ENCODE data around the gene UBE2R2. TPM values are rescaled to one million over a fixed set of nuclear protein-coding genes. Genes with fewer than 3 reads are reported as not detected.

The UBE2R2 gene
- total and polyA plus RNA-seq, 10 of the 15 experiments (the other 5 are each of a cell fraction or from before 2014, with no cell fraction given) = 7.2 to 32.8 (median 17.2) TPM

DNA sequence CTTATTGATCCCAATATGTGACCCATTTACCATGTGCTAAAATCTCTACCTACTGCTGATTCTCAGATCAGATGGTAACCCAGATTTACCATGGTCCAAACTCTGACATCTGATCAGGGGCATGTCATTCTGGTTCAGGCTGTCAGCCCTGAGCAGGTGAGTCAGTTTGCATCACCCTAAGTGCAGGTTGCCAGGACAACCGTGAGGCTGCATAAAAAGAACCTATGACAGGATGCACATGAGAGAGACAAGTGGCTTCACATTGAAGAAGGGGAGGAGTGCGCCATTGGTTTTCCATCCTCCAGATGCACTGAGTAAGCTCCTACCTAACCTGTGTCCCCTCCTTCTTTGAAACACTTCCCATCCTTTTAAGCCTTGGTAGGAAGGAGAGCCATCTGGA is 22.4 kb upstream of the UBE2R2 start:
- Histone ChIP-seq H3K9ac (ENCODE audit: control insufficient read depth, insufficient read depth, low read length) (no peak overlapping the region), H3K36me3 (ENCODE audit: control insufficient read depth in 2 of 2, insufficient read depth in 2 of 2, low read length in 1 of 2) (no peaks in the 10 kb centered on the region), H4K20me1 (ENCODE audit: control insufficient read depth, insufficient read depth) (no peaks in the 10 kb centered on the region), H3K79me2 (ENCODE audit: control insufficient read depth, insufficient read depth, low read length) (no peaks in the 10 kb centered on the region), H3K4me2 (ENCODE audit: control insufficient read depth, insufficient read depth) (no peak overlapping the region), H3K9me3 (replicated peaks; ENCODE audit: control insufficient read depth, insufficient read depth, low read length) (no peaks in the 10 kb centered on the region; the same call in 2 of the 3 replicates), H3K27ac (ENCODE audit: control insufficient read depth, insufficient read depth) (no peak overlapping the region), H3K4me3 (no peak overlapping the region), H2AFZ (ENCODE audit: control insufficient read depth, low read depth, low read length) (no peak overlapping the region), H3K4me1 (ENCODE audit: control insufficient read depth, insufficient read depth, low read length) (no peaks in the 10 kb centered on the region), H3K27me3 (replicated peaks in 1 of 2; ENCODE audit: control insufficient read depth in 2 of 2, insufficient read depth in 2 of 2, low read length in 1 of 2) (peaks cover 3% of the 10 kb centered on the region in 2 experiments; a peak in 1 of 4 replicates)
- TF ChIP-seq SRF (IDR thresholded peaks at IDR 0.05; ENCODE audit: low read depth in 2 of 2, low read length in 2 of 2) = no peak
- no peak for TF ChIP-seq SMC3 (IDR thresholded peaks at IDR 0.05; ENCODE audit: borderline replicate concordance, low read length)
- no peak for TF ChIP-seq BHLHE40 (IDR thresholded peaks at IDR 0.05; ENCODE audit: borderline replicate concordance in 1 of 2, low read depth in 2 of 2, low read length in 1 of 2)
- TF ChIP-seq NR2F1 (conservative IDR thresholded peaks at IDR 0.05) = no peak
- no peak for TF ChIP-seq STAT3 (IDR thresholded peaks at IDR 0.05; ENCODE audit: low read depth, low read length)
- POLR2A ChIA-PET = no interaction called here
- SMC1A ChIA-PET (ENCODE audit: uncharacterized antibody, unreplicated experiment) = no interaction called here
- WGBS (ENCODE audit: insufficient coverage, insufficient replicate concordance, low lambda C conversion rate, missing lambda C conversion rate) = 20% methylated on average over 2 of the region's 2 CpGs
- RAD21 ChIA-PET (ENCODE audit: unreplicated experiment) = no interaction called here
- CTCF ChIA-PET = interaction anchor here (2.2 kb wide), 1 partner anchor 16 kb away, joined by 6 read pairs; no protein-coding TSS in a partner anchor
- ATAC-seq = 0 out of 3 replicates have a peak, but pooled peaks have one; percentile 17
- in situ Hi-C loops (cut with MboI) (no loop called here), intact Hi-C loops (cut with micrococcal nuclease; ENCODE audit: unreplicated experiment) (no loop called here)
- BruUV-seq (replicated peaks) = no TSS peak
- no peak for FAIRE-seq
- no peak for DNase-seq (ENCODE audit: low read depth, low spot score)

DNA sequence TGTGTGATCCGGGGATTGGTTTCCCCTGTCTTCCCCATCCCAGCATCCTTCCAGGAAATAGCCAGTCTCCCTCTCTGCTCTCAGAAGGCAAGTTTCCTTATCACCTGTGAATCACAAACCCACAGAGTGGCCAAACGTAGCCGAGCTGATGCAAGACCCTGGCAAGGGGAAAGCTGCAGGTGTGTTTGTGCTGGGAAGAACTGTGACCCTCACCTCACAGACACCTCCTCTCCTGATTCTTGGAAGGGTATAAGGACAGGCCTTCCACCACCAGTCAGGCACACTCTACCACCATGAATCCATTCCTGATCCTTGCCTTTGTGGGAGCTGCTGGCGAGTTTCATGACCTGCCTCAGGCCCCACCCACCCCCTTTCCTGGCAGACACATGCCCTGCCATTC is 21.7 kb upstream of the UBE2R2 start, which contains the start of gene PRSS3:
TSS of gene PRSS3 (plus strand) at position 281 of the 400 bp plus-strand sequence. CDS start at position 294, 13 bp downstream.
- H3K4me1 ChIP-seq (ENCODE audit: control insufficient read depth, insufficient read depth, low read length) = no peaks in the 10 kb centered on the region
- H3K9ac ChIP-seq (ENCODE audit: control insufficient read depth, insufficient read depth, low read length) = no peak within 1 kb of the TSS
- no peak within 1 kb of the TSS for H3K27ac ChIP-seq (ENCODE audit: control insufficient read depth, insufficient read depth)
- no peak within 1 kb of the TSS for H3K4me2 ChIP-seq (ENCODE audit: control insufficient read depth, insufficient read depth)
- no TSS peak for BruUV-seq (replicated peaks)
- in situ Hi-C loops (cut with MboI) = no loop called here
- WGBS (ENCODE audit: insufficient coverage, insufficient replicate concordance, low lambda C conversion rate, missing lambda C conversion rate) = 25% methylated on average over 4 of the region's 4 CpGs
- H3K79me2 ChIP-seq (ENCODE audit: control insufficient read depth, insufficient read depth, low read length) = no peaks in the 10 kb centered on the region
- CTCF ChIA-PET = interaction anchor here (1.0 to 2.2 kb wide), 2 partner anchors 16 to 57 kb away, joined by 3 to 6 read pairs; no protein-coding TSS in a partner anchor
- DNase-seq (ENCODE audit: low read depth, low spot score) (no peak), FAIRE-seq (no peak), ATAC-seq (no peak)
- H3K27me3 ChIP-seq (replicated peaks in 1 of 2; ENCODE audit: control insufficient read depth in 2 of 2, insufficient read depth in 2 of 2, low read length in 1 of 2) = peaks cover 3 to 6% of the 10 kb centered on the region in 2 experiments; a peak in 1 of 4 replicates
- H3K9me3 ChIP-seq (replicated peaks; ENCODE audit: control insufficient read depth, insufficient read depth, low read length) = no peaks in the 10 kb centered on the region; the same call in 2 of the 3 replicates
- intact Hi-C loops (cut with micrococcal nuclease; ENCODE audit: unreplicated experiment) = no loop called here
- RAD21 ChIA-PET (ENCODE audit: unreplicated experiment) = no interaction called here
- no peak within 1 kb of the TSS for H3K4me3 ChIP-seq
- no peaks in the 10 kb centered on the region for H3K36me3 ChIP-seq (ENCODE audit: control insufficient read depth in 2 of 2, insufficient read depth in 2 of 2, low read length in 1 of 2)
- no peak within 1 kb of the TSS for H2AFZ ChIP-seq (ENCODE audit: control insufficient read depth, low read depth, low read length)
- SMC1A ChIA-PET (ENCODE audit: uncharacterized antibody, unreplicated experiment) = no interaction called here
- POLR2A ChIA-PET = no interaction called here
- H4K20me1 ChIP-seq (ENCODE audit: control insufficient read depth, insufficient read depth) = no peaks in the 10 kb centered on the region
- no peak for TF ChIP-seq ZNF217 (IDR thresholded peaks at IDR 0.05)
- no peak for TF ChIP-seq ATF7 (IDR thresholded peaks at IDR 0.05; ENCODE audit: low read depth)
- no peak for TF ChIP-seq IKZF2 (IDR thresholded peaks at IDR 0.05)
- no peak for TF ChIP-seq IKZF1 (conservative IDR thresholded peaks at IDR 0.05)
- TF ChIP-seq TARDBP (IDR thresholded peaks at IDR 0.05; ENCODE audit: borderline replicate concordance) = no peak
- no peak for TF ChIP-seq RB1 (IDR thresholded peaks at IDR 0.05; ENCODE audit: borderline replicate concordance)
- TF ChIP-seq SMAD1 (IDR thresholded peaks at IDR 0.05; ENCODE audit: low read depth, partially characterized antibody) = no peak
- TF ChIP-seq KAT2A (conservative IDR thresholded peaks at IDR 0.05; ENCODE audit: control insufficient read depth, low read depth, low read length) = no peak
- TF ChIP-seq, protein P1, sequence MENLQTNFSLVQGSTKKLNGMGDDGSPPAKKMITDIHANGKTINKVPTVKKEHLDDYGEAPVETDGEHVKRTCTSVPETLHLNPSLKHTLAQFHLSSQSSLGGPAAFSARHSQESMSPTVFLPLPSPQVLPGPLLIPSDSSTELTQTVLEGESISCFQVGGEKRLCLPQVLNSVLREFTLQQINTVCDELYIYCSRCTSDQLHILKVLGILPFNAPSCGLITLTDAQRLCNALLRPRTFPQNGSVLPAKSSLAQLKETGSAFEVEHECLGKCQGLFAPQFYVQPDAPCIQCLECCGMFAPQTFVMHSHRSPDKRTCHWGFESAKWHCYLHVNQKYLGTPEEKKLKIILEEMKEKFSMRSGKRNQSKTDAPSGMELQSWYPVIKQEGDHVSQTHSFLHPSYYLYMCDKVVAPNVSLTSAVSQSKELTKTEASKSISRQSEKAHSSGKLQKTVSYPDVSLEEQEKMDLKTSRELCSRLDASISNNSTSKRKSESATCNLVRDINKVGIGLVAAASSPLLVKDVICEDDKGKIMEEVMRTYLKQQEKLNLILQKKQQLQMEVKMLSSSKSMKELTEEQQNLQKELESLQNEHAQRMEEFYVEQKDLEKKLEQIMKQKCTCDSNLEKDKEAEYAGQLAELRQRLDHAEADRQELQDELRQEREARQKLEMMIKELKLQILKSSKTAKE (IDR thresholded peaks at IDR 0.05; ENCODE audit: low read depth, poor library complexity, severe bottlenecking) = no peak
- TF ChIP-seq SMC3 (IDR thresholded peaks at IDR 0.05; ENCODE audit: borderline replicate concordance, low read length) = no peak
- no peak for TF ChIP-seq ASH2L (IDR thresholded peaks at IDR 0.05; ENCODE audit: borderline replicate concordance, low read depth)

Measured in GM12878 (cell line).